ENCODE data around the gene HGD. TPM values are rescaled to one million over a fixed set of nuclear protein-coding genes. Genes with fewer than 3 reads are reported as not detected.

The HGD gene
- total and polyA plus RNA-seq, 10 of the 15 experiments (the other 5 are each of a cell fraction or from before 2014, with no cell fraction given) = 0.18 to 0.81 (median 0.40) TPM; not detected in 6

- TF ChIP-seq ZNF592 (IDR thresholded peaks at IDR 0.05) (no peak), BMI1 (IDR thresholded peaks at IDR 0.05; ENCODE audit: borderline replicate concordance) (no peak), POU2F2 (IDR thresholded peaks at IDR 0.05; ENCODE audit: borderline replicate concordance, low read depth, low read length) (no peak)
These were observed 47.5 kb downstream of the HGD start (continued) for GRCh38 chr3:120634539-120634938.

GRCh38 chr3:120625159-120625586 is 56.9 kb downstream of the HGD start:
- BruUV-seq (replicated peaks) = no TSS peak
- SMC1A ChIA-PET (ENCODE audit: uncharacterized antibody, unreplicated experiment) = interaction anchor here (1.2 to 1.4 kb wide), 2 partner anchors 24 to 29 kb away, joined by 3 read pairs; partner anchors contain the start of gene NDUFB4

More at GRCh38 chr3:120625159-120625586, 56.9 kb downstream of the HGD start:
- ChIA-PET CTCF (interaction anchor here (1.2 kb wide), 1 partner anchor 9 kb away, joined by 3 read pairs; no protein-coding TSS in a partner anchor), POLR2A (interaction anchor here (0.6 to 0.7 kb wide), 2 partner anchors 9 to 160 kb away, joined by 3 read pairs; no protein-coding TSS in a partner anchor), RAD21 (ENCODE audit: unreplicated experiment) (no interaction called here)
- Histone ChIP-seq H3K36me3 (ENCODE audit: control insufficient read depth in 2 of 2, insufficient read depth in 2 of 2, low read length in 1 of 2) (no peaks in the 10 kb centered on the region), H3K9me3 (replicated peaks; ENCODE audit: control insufficient read depth, insufficient read depth, low read length) (peaks cover 6% of the 10 kb centered on the region; the same call in 2 of the 3 replicates), H3K9ac (ENCODE audit: control insufficient read depth, insufficient read depth, low read length) (no peak overlapping the region), H3K27me3 (replicated peaks in 1 of 2; ENCODE audit: control insufficient read depth in 2 of 2, insufficient read depth in 2 of 2, low read length in 1 of 2) (no peaks in the 10 kb centered on the region), H2AFZ (ENCODE audit: control insufficient read depth, low read depth, low read length) (no peak overlapping the region), H3K4me1 (ENCODE audit: control insufficient read depth, insufficient read depth, low read length) (no peaks in the 10 kb centered on the region), H3K27ac (ENCODE audit: control insufficient read depth, insufficient read depth) (no peak overlapping the region), H4K20me1 (ENCODE audit: control insufficient read depth, insufficient read depth) (no peaks in the 10 kb centered on the region), H3K4me2 (ENCODE audit: control insufficient read depth, insufficient read depth) (no peak overlapping the region), H3K4me3 (no peak overlapping the region), H3K79me2 (ENCODE audit: control insufficient read depth, insufficient read depth, low read length) (no peaks in the 10 kb centered on the region)
- FAIRE-seq (no peak), ATAC-seq (no peak; the same call in 2 of the 3 replicates), DNase-seq (ENCODE audit: low read depth, low spot score) (no peak)
- intact Hi-C loops (cut with micrococcal nuclease; ENCODE audit: unreplicated experiment) = no loop called here
- in situ Hi-C loops (cut with MboI) = no loop called here
- TF ChIP-seq FOXM1 (IDR thresholded peaks at IDR 0.05; ENCODE audit: low read depth, low read length) (no peak), BHLHE40 (IDR thresholded peaks at IDR 0.05; ENCODE audit: borderline replicate concordance in 1 of 2, low read depth in 2 of 2, low read length in 1 of 2) (no peak), TCF12 (IDR thresholded peaks at IDR 0.05; ENCODE audit: low read depth, low read length) (no peak), CEBPB (IDR thresholded peaks at IDR 0.05; ENCODE audit: borderline replicate concordance in 1 of 2, low read depth in 2 of 2, low read length in 2 of 2) (no peak), FOXK2 (IDR thresholded peaks at IDR 0.05) (no peak), MAX (IDR thresholded peaks at IDR 0.05; ENCODE audit: low read depth, low read length) (no peak), TBL1XR1 (IDR thresholded peaks at IDR 0.05; ENCODE audit: low read depth, low read length) (no peak), SMARCA5 (IDR thresholded peaks at IDR 0.05) (no peak), GABPA (IDR thresholded peaks at IDR 0.05; ENCODE audit: low read depth) (no peak), CREM (IDR thresholded peaks at IDR 0.05; ENCODE audit: low read depth) (no peak), SMAD1 (IDR thresholded peaks at IDR 0.05; ENCODE audit: low read depth, partially characterized antibody) (no peak), ZNF622 (IDR thresholded peaks at IDR 0.05) (no peak), USF1 (IDR thresholded peaks at IDR 0.05; ENCODE audit: borderline replicate concordance, extremely low read length, insufficient read depth, low read depth, low read length) (no peak), SPI1 (IDR thresholded peaks at IDR 0.05; ENCODE audit: borderline replicate concordance, insufficient read depth, low read depth, low read length) (no peak)

Measured in GM12878 (cell line).